GM18909 (cell line): ENCODE measurements around the gene LRRC8D.
"Not testable (repeated sequence)": the region's sequence is repeated elsewhere in the genome, so short reads cannot be mapped to it uniquely, and the experiment has no call there.

Experiments used
- ATAC-seq: cut with Tn5 transposase; IDR thresholded peaks from one replicate; pipeline ENCODE4 v1.9.1; 2021; ENCODE audit warnings: mild to moderate bottlenecking; ENCODE audit not compliant: unreplicated experiment, poor library complexity

Gene LRRC8D

GRCh38 chr1:89908672-89909436 is 88.0 kb downstream of the LRRC8D start:
- no peak for ATAC-seq

- no peak for ATAC-seq
Measured at GRCh38 chr1:89910268-89910667, 89.4 kb downstream of the LRRC8D start.

- ATAC-seq: no peak
Measured at GRCh38 chr1:89910780-89911179, 89.9 kb downstream of the LRRC8D start.

- no peak for ATAC-seq
Measured at GRCh38 chr1:89911191-89911991, 90.6 kb downstream of the LRRC8D start.

DNA sequence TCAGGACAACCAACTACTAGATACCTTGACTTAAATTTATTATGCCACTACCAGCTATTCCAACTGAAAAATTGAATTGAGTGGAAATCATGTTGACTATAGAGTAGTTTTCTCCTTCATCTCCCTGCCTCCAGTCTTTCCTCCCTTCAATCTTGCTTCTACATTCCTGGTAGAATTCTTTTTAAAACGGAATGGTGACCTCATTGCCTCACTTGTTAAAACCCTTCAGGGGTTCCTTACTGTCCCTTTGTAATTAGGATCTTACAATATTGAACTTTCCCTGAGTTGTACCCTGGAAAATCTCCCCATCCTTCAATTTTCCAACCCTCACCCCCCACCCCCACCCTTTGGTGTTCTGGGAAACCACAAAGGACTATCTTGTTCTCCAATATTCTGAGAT is 91.2 kb downstream of the LRRC8D start:
- ATAC-seq: no peak

GRCh38 chr1:89913353-89914095 is 92.7 kb downstream of the LRRC8D start:
- no peak for ATAC-seq

DNA sequence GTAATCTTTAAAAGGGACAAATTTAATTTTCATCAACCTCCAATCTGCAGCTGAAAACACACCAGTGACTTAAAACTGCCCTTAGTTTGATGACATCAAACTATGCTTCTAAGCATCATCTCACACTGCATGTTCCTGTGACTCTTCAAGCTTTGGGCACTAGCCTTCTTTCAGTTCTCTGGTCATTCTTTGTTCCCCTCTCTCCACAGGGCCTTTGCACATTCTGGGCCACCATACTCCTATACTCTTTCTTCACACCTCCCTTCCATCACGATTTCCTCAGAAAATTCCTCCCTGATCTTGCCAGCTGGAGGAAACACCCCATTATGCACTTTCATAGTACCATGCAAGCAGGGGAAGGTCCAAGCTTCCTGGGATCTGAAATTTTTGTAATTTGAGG is 96.5 kb downstream of the LRRC8D start:
- no peak for ATAC-seq

- ATAC-seq: no peak
Measured at GRCh38 chr1:89918127-89918793, 97.4 kb downstream of the LRRC8D start.

DNA sequence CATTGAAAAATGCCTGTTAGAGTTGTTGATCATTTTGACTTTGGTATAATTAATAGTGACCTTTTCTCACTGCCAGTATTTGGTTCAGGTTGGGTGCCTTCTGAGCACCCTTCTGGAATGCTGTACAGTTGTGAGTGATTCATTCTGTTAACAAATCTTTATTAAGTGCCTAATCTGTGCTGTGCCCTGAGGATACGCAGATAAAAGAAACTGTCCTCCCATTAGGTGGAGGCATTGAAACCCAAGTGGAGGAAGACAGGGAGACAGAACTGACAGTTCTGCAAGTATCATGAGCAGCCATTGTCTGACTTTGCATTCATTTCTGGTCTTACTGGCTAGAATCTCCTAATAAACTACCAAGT is 97.9 kb downstream of the LRRC8D start:
- ATAC-seq: no peak

GRCh38 chr1:89919174-89919573 is 98.3 kb downstream of the LRRC8D start:
- no peak for ATAC-seq

- ATAC-seq: no peak
Measured at GRCh38 chr1:89922911-89923310, 102.1 kb downstream of the LRRC8D start.

GRCh38 chr1:89923517-89923916 is 102.7 kb downstream of the LRRC8D start:
- no peak for ATAC-seq

GRCh38 chr1:89924075-89924474 is 103.2 kb downstream of the LRRC8D start:
- not testable (repeated sequence) for ATAC-seq

GRCh38 chr1:89927049-89927448 is 106.2 kb downstream of the LRRC8D start:
- no peak for ATAC-seq

DNA sequence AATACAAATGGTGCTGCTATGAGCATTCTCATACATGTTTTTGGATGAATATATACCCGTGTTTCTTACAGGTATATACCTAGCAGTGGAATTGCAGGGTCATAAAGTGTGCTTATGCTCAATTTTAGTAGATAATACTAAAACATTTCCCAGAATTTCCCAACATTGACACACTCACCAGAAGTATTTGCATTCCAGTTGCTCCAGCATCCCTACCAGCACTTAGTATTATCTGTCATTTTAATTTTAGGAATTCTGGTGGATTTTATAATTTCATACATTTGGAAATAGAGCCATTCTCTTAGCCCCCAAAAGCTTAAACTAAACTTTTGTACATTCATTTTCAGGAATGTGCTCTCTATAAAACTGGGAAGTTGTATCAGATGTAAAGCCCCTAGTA is 106.6 kb downstream of the LRRC8D start:
- ATAC-seq: no peak

GRCh38 chr1:89928506-89928905 is 107.7 kb downstream of the LRRC8D start:
- no peak for ATAC-seq

- no peak for ATAC-seq
Measured at GRCh38 chr1:89929467-89930063, 108.7 kb downstream of the LRRC8D start.

DNA sequence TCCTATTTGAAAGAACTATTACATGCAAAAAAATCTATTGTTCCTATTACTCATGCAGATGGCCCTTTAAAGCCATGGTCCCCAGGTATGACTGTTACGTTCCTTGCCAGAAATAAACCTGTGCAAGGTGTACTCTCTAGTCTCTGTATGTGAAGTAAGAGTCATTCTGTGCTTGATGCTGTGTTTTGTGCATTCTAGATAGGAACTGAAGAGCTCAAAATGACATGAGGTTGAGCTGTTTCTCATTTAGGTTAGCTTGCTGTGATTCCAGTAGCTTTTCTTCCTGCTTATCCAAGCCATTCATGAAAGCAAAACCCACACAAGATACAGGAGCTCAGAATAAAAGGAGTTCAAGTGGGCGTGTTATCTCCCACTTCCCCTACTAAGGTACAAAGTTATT is 109.7 kb downstream of the LRRC8D start:
- ATAC-seq: no peak

DNA sequence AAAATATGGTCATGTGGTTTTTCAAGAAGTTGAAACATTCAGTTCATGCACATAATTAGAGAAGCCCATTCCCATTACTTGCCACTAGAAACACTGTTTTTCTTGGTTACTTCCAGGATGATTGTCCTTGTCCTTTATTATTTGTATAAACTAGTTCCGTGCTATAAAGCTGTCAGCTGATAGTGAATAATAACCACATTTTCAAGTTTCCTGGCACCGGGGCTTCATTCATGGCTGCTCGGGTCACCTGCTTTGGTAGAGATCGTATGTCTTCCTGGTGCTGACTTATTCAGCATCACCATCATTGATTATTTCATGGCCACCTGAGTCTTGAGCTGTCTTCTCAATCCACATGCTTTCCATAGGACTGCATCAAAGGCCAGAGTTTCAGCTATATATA is 111.1 kb downstream of the LRRC8D start:
- ATAC-seq: no peak
